ENCODE measurements around the gene TNS1. TPM values are rescaled to one million over a fixed set of nuclear protein-coding genes. Genes with fewer than 3 reads are reported as not detected.
A peak's percentile ranks its signal among the peaks of the same experiment; 100 is the strongest.

TNS1 gene
- total and polyA plus RNA-seq, 9 of the 15 experiments (the other 6 are each of a cell fraction or from before 2014, with no cell fraction given) = 0.13 to 2.7 (median 0.77) TPM

GRCh38 chr2:217804791-217805667, 197.8 kb downstream of the TNS1 start (continued):
- TF ChIP-seq ZKSCAN8 (CRISPR knock-in tag; IDR thresholded peaks at IDR 0.05) = no peak

- no peaks in the 10 kb centered on the region for H4K20me1 ChIP-seq (replicated peaks; ENCODE audit: control insufficient read depth, insufficient read depth, low read length)
- FAIRE-seq (no peak), DNase-seq (ENCODE audit: extremely low read depth in 1 of 4, low spot score in 3 of 4) (no peak), ATAC-seq (no peak)
- in situ Hi-C loops (cut with MboI) (no loop called here), intact Hi-C loops (cut with micrococcal nuclease) (loop anchor here (5.0 kb wide), 1 partner anchor 78 kb away; no protein-coding TSS in a partner anchor)
- WGBS (ENCODE audit: insufficient coverage, low coverage, missing lambda C conversion rate) = 5% methylated on average over 8 of the region's 12 CpGs
- POLR2A ChIA-PET = no interaction called here
- no peak overlapping the region for H2AFZ ChIP-seq (ENCODE audit: low read depth, low read length)
- no peaks in the 10 kb centered on the region for H3K79me2 ChIP-seq (ENCODE audit: control insufficient read depth, insufficient read depth, low read length)
- no peak overlapping the region for H3K27ac ChIP-seq (ENCODE audit: extremely low read depth, low read depth, low read length)
- no peak overlapping the region for H3K9ac ChIP-seq (ENCODE audit: insufficient read depth in 1 of 2, low read depth in 2 of 2, low read length in 2 of 2)
- H3K9me1 ChIP-seq (ENCODE audit: control insufficient read depth, insufficient read depth, low read length) = no peaks in the 10 kb centered on the region
- CTCF ChIA-PET (ENCODE audit: low intra/inter-chr PET ratio) = no interaction called here
- no peak overlapping the region for H3K4me2 ChIP-seq (ENCODE audit: insufficient read depth, low read length)
- BruUV-seq (replicated peaks) = no TSS peak
- peaks cover 0 to 17% of the 10 kb centered on the region in 2 experiments; a peak in 4 of 5 replicates for H3K4me1 ChIP-seq (replicated peaks in 1 of 2; ENCODE audit: control insufficient read depth in 2 of 2, insufficient read depth in 2 of 2, low read length in 2 of 2)
- H3K9me3 ChIP-seq (replicated peaks; ENCODE audit: control insufficient read depth, insufficient read depth, low read depth, low read length) = no peaks in the 10 kb centered on the region
- no peaks in the 10 kb centered on the region for H3K36me3 ChIP-seq (ENCODE audit: control insufficient read depth, insufficient read depth, low read length)
- no peak overlapping the region for H3K4me3 ChIP-seq
- H3K27me3 ChIP-seq (ENCODE audit: control insufficient read depth in 2 of 2, insufficient read depth in 2 of 2, low read length in 2 of 2) = no peaks in the 10 kb centered on the region; a peak in 1 of 5 replicates
- TF ChIP-seq MCM2 (IDR thresholded peaks at IDR 0.05; ENCODE audit: low read depth) = no peak
- TF ChIP-seq MIER1 (IDR thresholded peaks at IDR 0.05; ENCODE audit: low read depth) = peak; percentile 73; the same call in 1 of the 2 replicates
- TF ChIP-seq MTA1 (IDR thresholded peaks at IDR 0.05; ENCODE audit: borderline replicate concordance) = no peak
- TF ChIP-seq HES1 (IDR thresholded peaks at IDR 0.05; ENCODE audit: low read depth) = no peak
- TF ChIP-seq CHD4 (IDR thresholded peaks at IDR 0.05; ENCODE audit: insufficient read depth, insufficient replicate concordance, low read depth, low read length, poor library complexity, severe bottlenecking) = no peak
- peak; percentile 80 for TF ChIP-seq REST (IDR thresholded peaks at IDR 0.05; ENCODE audit: borderline replicate concordance)
- 0 out of 2 replicates have a peak, but pooled peaks have one; percentile 38 for TF ChIP-seq REST (CRISPR knock-in tag; IDR thresholded peaks at IDR 0.05; ENCODE audit: low read depth)
Observed at GRCh38 chr2:217804338-217804737, 198.5 kb downstream of the TNS1 start.

Measured in K562 (cell line).